Upper lobe of left lung (tissue), 4 donors: Measurements from ENCODE around the gene PRKAB1.

Experiments used
- EP300 ChIP-seq, 4 donors: sonication (generic); formaldehyde crosslinking; IDR thresholded peaks; one replicate each; pipeline ENCODE4 v1.5.1; 2017; ENCODE audit warnings: antibody characterized with exemption in 4 of 4, control low read depth in 2 of 4
- POLR2A ChIP-seq, 4 donors: fragments of 450-650 bp; IDR thresholded peaks; one replicate each; pipeline ENCODE4 v1.5.1; 2016 to 2017; ENCODE audit warnings: antibody characterized with exemption in 4 of 4, mild to moderate bottlenecking in 2 of 4
- POLR2AphosphoS5 ChIP-seq, 2 donors: sonication (generic); formaldehyde crosslinking; IDR thresholded peaks; one replicate each; pipeline ENCODE4 v1.5.1; 2017; ENCODE audit warnings: antibody characterized with exemption in 2 of 2
- TF ChIP-seq, protein P1 (sequence below), 6 experiments: fragments of 450-650 bp in 4 of 6; fragments of 200-600 bp in 2 of 6; sonication (generic) in 2 of 6; IDR thresholded peaks; one replicate each; pipeline ENCODE4 v1.5.1; 2016 to 2019; ENCODE audit warnings: antibody characterized with exemption in 6 of 6

- TF ChIP-seq POLR2A (IDR thresholded peaks at IDR 0.05), result no peak
- TF ChIP-seq POLR2AphosphoS5 (IDR thresholded peaks at IDR 0.05), result no peak
- TF ChIP-seq, protein P1, sequence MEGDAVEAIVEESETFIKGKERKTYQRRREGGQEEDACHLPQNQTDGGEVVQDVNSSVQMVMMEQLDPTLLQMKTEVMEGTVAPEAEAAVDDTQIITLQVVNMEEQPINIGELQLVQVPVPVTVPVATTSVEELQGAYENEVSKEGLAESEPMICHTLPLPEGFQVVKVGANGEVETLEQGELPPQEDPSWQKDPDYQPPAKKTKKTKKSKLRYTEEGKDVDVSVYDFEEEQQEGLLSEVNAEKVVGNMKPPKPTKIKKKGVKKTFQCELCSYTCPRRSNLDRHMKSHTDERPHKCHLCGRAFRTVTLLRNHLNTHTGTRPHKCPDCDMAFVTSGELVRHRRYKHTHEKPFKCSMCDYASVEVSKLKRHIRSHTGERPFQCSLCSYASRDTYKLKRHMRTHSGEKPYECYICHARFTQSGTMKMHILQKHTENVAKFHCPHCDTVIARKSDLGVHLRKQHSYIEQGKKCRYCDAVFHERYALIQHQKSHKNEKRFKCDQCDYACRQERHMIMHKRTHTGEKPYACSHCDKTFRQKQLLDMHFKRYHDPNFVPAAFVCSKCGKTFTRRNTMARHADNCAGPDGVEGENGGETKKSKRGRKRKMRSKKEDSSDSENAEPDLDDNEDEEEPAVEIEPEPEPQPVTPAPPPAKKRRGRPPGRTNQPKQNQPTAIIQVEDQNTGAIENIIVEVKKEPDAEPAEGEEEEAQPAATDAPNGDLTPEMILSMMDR (IDR thresholded peaks at IDR 0.05), result no peak
- TF ChIP-seq EP300 (IDR thresholded peaks at IDR 0.05), result no peak
These were observed 8.1 kb downstream of the PRKAB1 start for GRCh38 chr12:119676022-119676421.
